RWPE1 (cell line): Measurements from ENCODE around the gene ELOVL7.
A peak's percentile ranks its signal among the peaks of the same experiment; 100 is the strongest.
"Not testable (repeated sequence)": the region's sequence is repeated elsewhere in the genome, so short reads cannot be mapped to it uniquely, and the experiment has no call there.

ENCODE experiments used
- CTCF ChIA-PET: fragments of 350-600 bp; sonication (Branson Sonifier 250); formaldehyde crosslinking; extraction: SDS; loops from one replicate; lab custom pipeline; 2021; lab: Yijun Ruan, JAX
- POLR2A ChIA-PET: fragments of 400-600 bp; formaldehyde crosslinking; extraction: SDS; loops from one replicate; lab custom pipeline; 2020; ENCODE audit warnings: antibody characterized with exemption; ENCODE audit not compliant: low non-redundant PET; lab: Yijun Ruan, JAX
- DNase-seq: peaks from one replicate; pipeline ENCODE4 v3.0.0; 2012; ENCODE audit warnings: low spot score
- H3K27ac ChIP-seq: fragments of 450-650 bp; 2 replicates; pipeline ENCODE4 v1.5.1; 2017
- CTCF ChIP-seq: fragments of 450-650 bp; conservative IDR thresholded peaks from 2 replicates; pipeline ENCODE4 v1.5.1; 2017; ENCODE audit warnings: low read depth, mild to moderate bottlenecking

ELOVL7 gene

GRCh38 chr5:60886158-60886557 lies 42.1 kb upstream of the ELOVL7 start:
- DNase-seq: no peak
- ChIA-PET CTCF (no interaction called here), POLR2A (no interaction called here)
- no peak overlapping the region for H3K27ac ChIP-seq
- no peak for TF ChIP-seq CTCF

- CTCF ChIA-PET: no interaction called here
- peak; percentile 10 for DNase-seq
- no peak overlapping the region for H3K27ac ChIP-seq
- peak; percentile 33; the same call in 1 of the 2 replicates for TF ChIP-seq CTCF
- POLR2A ChIA-PET: no interaction called here
These were observed 39.2 kb upstream of the ELOVL7 start for GRCh38 chr5:60883229-60883628.

DNA sequence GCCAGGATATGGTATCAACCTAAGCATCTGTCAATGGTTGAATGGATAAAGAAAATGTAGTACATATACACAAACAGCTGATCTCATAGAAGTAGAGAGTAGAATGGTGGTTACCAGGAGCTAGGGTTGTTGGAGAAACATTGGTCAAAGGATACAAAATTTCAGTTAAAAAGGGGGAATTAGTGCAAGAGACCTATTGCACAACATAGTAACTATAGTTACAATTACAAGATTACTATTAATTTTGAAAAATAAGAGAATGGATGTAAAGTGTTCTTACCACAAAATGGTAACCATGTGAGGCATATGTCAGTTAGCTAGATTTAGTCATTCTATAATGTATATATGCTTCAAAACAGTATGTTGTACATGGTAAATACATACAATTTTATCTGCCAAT lies 28.8 kb upstream of the ELOVL7 start:
- POLR2A ChIA-PET: no interaction called here
- no peak overlapping the region for H3K27ac ChIP-seq
- DNase-seq: no peak
- no peak for TF ChIP-seq CTCF
- CTCF ChIA-PET: interaction anchor here (0.6 kb wide), 1 partner anchor 1217 kb away, joined by 3 read pairs; no protein-coding TSS in a partner anchor

GRCh38 chr5:60870857-60871256 lies 26.8 kb upstream of the ELOVL7 start:
- ChIA-PET CTCF (interaction anchor here (0.6 to 0.7 kb wide), 5 partner anchors 61 to 1495 kb away, joined by 3 to 4 read pairs (median 3); no protein-coding TSS in a partner anchor), POLR2A (interaction anchor here (0.7 kb wide), 1 partner anchor 12 kb away, joined by 9 read pairs; no protein-coding TSS in a partner anchor)
- no peak for DNase-seq
- H3K27ac ChIP-seq: no peak overlapping the region
- no peak for TF ChIP-seq CTCF

- POLR2A ChIA-PET, H3K27ac ChIP-seq, CTCF ChIA-PET, DNase-seq: not testable (repeated sequence)
These were observed 16.5 kb upstream of the ELOVL7 start for GRCh38 chr5:60860572-60860971.

DNA sequence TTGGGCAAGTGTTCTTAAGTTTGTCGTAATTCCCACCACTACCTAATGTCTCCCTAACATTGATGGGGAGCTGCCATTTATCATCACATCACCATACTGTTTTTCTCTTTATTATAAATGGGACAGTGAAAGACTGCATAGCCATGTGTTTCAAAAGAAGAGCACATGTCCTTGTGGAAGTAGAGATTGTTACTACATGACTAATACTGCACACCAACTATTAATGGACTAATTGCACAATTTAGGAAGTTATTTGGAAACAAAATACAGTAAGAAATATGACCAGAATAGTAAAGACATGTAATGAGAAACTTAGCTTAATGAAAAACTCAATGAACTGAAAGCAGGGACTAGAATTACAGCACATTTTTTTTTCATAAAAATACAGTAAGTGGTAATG lies 12.0 kb upstream of the ELOVL7 start:
- peak; percentile 70 for DNase-seq
- TF ChIP-seq CTCF: no peak
- ChIA-PET POLR2A (no interaction called here), CTCF (no interaction called here)
- H3K27ac ChIP-seq: no peak overlapping the region

- CTCF ChIA-PET: interaction anchor here (0.7 kb wide), 1 partner anchor 99 kb away, joined by 3 read pairs; no protein-coding TSS in a partner anchor
- no peak overlapping the region for H3K27ac ChIP-seq
- no peak for DNase-seq
- POLR2A ChIA-PET: no interaction called here
- TF ChIP-seq CTCF: no peak
These were observed 8.9 kb upstream of the ELOVL7 start for GRCh38 chr5:60852940-60853339.
